NCI-H2171 (cell line): Measurements from ENCODE around the gene PPM1H.

Source experiments
- DNase-seq: peaks from one replicate; lab custom pipeline; 2025; lab: John Stamatoyannopoulos, UW

PPM1H gene

GRCh38 chr12:62604373-62604772, 330.6 kb downstream of the PPM1H start:
- DNase-seq, result no peak

GRCh38 chr12:62603811-62604098, 331.2 kb downstream of the PPM1H start:
- DNase-seq, result no peak

- DNase-seq, result peak; percentile 77
These were observed 331.7 kb downstream of the PPM1H start for GRCh38 chr12:62603061-62603810.

GRCh38 chr12:62602255-62603060, 332.5 kb downstream of the PPM1H start:
- DNase-seq, result peak; percentile 93

GRCh38 chr12:62601765-62602164, 333.2 kb downstream of the PPM1H start:
- no peak for DNase-seq

- no peak for DNase-seq
These were observed 335.0 kb downstream of the PPM1H start for GRCh38 chr12:62599854-62600437.

- no peak for DNase-seq
These were observed 336.1 kb downstream of the PPM1H start for GRCh38 chr12:62598846-62599245.

GRCh38 chr12:62597253-62597652, 337.7 kb downstream of the PPM1H start:
- no peak for DNase-seq
